Endothelial cell of umbilical vein (primary cell): ENCODE results near the gene C2CD3.

Experiments
- POLR2A ChIP-seq: IDR thresholded peaks from 2 replicates; pipeline ENCODE4 v1.6.1; 2012; ENCODE audit warnings: low read depth, mild to moderate bottlenecking, control low read depth, low read length
- TF ChIP-seq, protein P1 (sequence below), 2 donors: IDR thresholded peaks; 1 replicate in 1 of 2; 2 replicates in 1 of 2; pipeline ENCODE4 v1.5.1; 2011; ENCODE audit warnings: low read length in 2 of 2, mild to moderate bottlenecking in 2 of 2, moderate library complexity in 2 of 2, control low read depth in 1 of 2, inconsistent platforms in 1 of 2, low read depth in 1 of 2; ENCODE audit not compliant: insufficient read depth in 1 of 2; ENCODE audit errors: extremely low read depth in 1 of 2
- TF ChIP-seq, protein P2 (sequence below): IDR thresholded peaks from 2 replicates; pipeline ENCODE4 v1.6.1; 2011; ENCODE audit not compliant: insufficient read depth, insufficient read length

DNA sequence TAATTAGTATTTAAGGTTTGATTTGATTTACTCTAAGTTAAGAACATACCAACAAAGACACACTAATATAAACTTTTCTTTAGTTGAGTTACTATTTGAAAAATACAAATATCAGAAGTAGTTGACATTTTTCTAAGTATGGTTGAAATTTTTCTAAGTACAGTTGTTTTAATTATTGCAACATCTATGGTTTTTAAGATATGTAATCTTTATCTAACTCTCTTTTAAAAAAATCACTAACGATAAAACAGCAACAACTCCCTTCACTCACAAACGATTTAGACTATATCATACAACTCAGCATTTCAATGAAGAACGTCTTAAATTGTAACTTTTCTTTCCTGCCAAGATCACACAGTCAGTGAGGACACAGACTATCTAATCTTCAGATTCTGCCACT lies 2.0 kb downstream of the C2CD3 start:
- TF ChIP-seq, protein P1, sequence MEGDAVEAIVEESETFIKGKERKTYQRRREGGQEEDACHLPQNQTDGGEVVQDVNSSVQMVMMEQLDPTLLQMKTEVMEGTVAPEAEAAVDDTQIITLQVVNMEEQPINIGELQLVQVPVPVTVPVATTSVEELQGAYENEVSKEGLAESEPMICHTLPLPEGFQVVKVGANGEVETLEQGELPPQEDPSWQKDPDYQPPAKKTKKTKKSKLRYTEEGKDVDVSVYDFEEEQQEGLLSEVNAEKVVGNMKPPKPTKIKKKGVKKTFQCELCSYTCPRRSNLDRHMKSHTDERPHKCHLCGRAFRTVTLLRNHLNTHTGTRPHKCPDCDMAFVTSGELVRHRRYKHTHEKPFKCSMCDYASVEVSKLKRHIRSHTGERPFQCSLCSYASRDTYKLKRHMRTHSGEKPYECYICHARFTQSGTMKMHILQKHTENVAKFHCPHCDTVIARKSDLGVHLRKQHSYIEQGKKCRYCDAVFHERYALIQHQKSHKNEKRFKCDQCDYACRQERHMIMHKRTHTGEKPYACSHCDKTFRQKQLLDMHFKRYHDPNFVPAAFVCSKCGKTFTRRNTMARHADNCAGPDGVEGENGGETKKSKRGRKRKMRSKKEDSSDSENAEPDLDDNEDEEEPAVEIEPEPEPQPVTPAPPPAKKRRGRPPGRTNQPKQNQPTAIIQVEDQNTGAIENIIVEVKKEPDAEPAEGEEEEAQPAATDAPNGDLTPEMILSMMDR (IDR thresholded peaks at IDR 0.05; ENCODE audit: extremely low read depth in 1 of 2, insufficient read depth in 1 of 2, low read depth in 1 of 2, low read length in 2 of 2) = no peak
- TF ChIP-seq POLR2A = no peak
- TF ChIP-seq, protein P2, sequence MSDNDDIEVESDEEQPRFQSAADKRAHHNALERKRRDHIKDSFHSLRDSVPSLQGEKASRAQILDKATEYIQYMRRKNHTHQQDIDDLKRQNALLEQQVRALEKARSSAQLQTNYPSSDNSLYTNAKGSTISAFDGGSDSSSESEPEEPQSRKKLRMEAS = no peak
